Type B pancreatic cell (in vitro differentiated cells): ENCODE data around the gene PAX7. TPM values are rescaled to one million over a fixed set of nuclear protein-coding genes. Genes with fewer than 3 reads are reported as not detected.
"Not testable (repeated sequence)": the region's sequence is repeated elsewhere in the genome, so short reads cannot be mapped to it uniquely, and the experiment has no call there.

Experiments used
- DNase-seq: peaks from one replicate; pipeline ENCODE4 v3.0.0; 2021; ENCODE audit warnings: mixed read lengths; ENCODE audit not compliant: unreplicated experiment; ENCODE audit errors: extremely low spot score
- H3K27ac Mint-ChIP-seq: 2 replicates; pipeline ENCODE4 v1.8.0; 2021; ENCODE audit warnings: mild to moderate bottlenecking, mixed read lengths
- H3K27me3 Mint-ChIP-seq: 2 replicates; pipeline ENCODE4 v1.8.0; 2021; ENCODE audit warnings: mixed read lengths
- H3K36me3 Mint-ChIP-seq: 2 replicates; pipeline ENCODE4 v1.8.0; 2021; ENCODE audit warnings: mixed read lengths
- H3K4me1 Mint-ChIP-seq: one replicate; pipeline ENCODE4 v1.8.0; 2021; ENCODE audit warnings: mixed read lengths; ENCODE audit not compliant: unreplicated experiment
- H3K4me3 Mint-ChIP-seq: 2 replicates; pipeline ENCODE4 v1.8.0; 2021; ENCODE audit warnings: mild to moderate bottlenecking, mixed read lengths
- H3K9me3 Mint-ChIP-seq: 2 replicates; pipeline ENCODE4 v1.8.0; 2021; ENCODE audit warnings: mixed read lengths
- CTCF ChIP-seq: fragments of 200-600 bp; sonication (generic); conservative IDR thresholded peaks from 2 replicates; pipeline ENCODE4 v1.5.0; 2021; ENCODE audit warnings: antibody characterized with exemption, mild to moderate bottlenecking
- total RNA-seq: library from RNA; stranded (reverse); gene quantifications from 2 replicates; pipeline ENCODE4 v1.2.1, GENCODE V29; 2021; ENCODE audit warnings: low replicate concordance

PAX7 gene
- total RNA-seq, 1 donor from 2014 or later, result 2.9 TPM

DNA sequence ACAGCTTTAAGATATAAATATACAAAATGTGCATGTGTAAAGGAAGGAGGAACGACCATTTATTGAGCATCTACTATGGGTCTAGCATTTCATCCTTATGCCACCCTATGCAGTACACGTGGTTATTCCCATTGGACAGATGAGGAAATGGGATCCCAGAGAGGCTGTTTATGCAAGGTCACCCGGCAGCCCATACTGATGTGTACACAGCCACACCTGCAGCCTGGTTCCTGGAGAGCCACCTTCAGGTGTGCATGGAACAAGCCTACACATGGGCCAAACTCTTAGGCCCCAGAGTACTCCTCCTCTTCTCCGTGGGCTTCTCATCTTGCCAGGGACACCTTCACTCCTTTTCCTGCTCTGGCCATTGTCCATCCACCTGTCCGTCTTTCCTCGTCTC is 108.8 kb downstream of the PAX7 start:
- no peak overlapping the region for H3K27ac Mint-ChIP-seq
- H3K4me3 Mint-ChIP-seq, result no peak overlapping the region

DNA sequence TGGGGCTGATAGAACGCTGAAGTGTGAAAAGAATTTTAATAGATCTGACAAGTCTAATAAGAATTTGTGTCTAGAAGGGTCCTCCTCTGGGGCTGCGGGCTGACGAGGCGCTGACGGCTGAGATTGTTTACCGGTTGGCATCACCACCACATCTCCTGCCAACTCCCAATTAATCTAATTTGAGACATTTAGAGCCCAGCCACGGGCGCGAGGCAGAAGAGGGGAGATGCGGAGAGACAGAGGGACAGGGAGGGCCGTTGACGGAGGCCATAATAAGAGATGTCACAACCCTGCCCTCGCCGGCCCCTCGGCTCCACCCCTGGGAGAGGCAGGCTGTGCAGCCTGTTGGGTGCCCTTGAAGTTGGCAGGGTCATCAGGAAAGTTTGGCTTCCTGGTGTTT is 109.3 kb downstream of the PAX7 start:
- Mint-ChIP-seq H3K4me3 (no peak overlapping the region), H3K27ac (no peak overlapping the region), H3K4me1 (no peaks in the 10 kb centered on the region), H3K27me3 (peaks cover 36% of the 10 kb centered on the region), H3K36me3 (no peaks in the 10 kb centered on the region), H3K9me3 (no peaks in the 10 kb centered on the region)
- no peak for TF ChIP-seq CTCF
- DNase-seq, result no peak

More for the DNA sequence above, 108.8 kb downstream of the PAX7 start:
- H3K36me3 Mint-ChIP-seq, result no peaks in the 10 kb centered on the region
- no peak for DNase-seq
- H3K4me1 Mint-ChIP-seq, result no peaks in the 10 kb centered on the region
- peaks cover 41% of the 10 kb centered on the region for H3K27me3 Mint-ChIP-seq
- no peak for TF ChIP-seq CTCF
- H3K9me3 Mint-ChIP-seq, result no peaks in the 10 kb centered on the region

DNA sequence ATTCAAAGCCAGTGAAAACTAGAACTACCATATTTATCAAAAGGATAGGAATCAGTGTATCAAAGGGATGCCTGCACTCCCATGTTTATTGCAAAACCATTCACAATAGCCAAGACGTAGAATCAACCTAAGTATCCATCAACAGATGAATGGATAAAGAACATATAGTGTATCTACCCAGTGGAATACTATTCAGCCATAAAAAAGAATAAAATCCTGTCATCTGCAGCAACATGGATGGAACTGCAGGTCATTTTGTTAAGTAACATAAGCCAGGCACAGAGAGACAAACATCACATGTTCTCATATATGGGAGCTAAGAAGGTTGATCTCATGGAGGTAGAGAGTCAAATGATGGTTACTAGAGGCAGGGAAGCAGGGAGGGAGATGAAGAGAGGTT is 110.0 kb downstream of the PAX7 start:
- Mint-ChIP-seq H3K27ac (no peak overlapping the region), H3K36me3 (no peaks in the 10 kb centered on the region), H3K27me3 (peaks cover 33% of the 10 kb centered on the region), H3K4me1 (no peaks in the 10 kb centered on the region), H3K4me3 (no peak overlapping the region), H3K9me3 (no peaks in the 10 kb centered on the region)
- DNase-seq, result no peak
- TF ChIP-seq CTCF, result no peak

- H3K4me3 Mint-ChIP-seq, result no peak overlapping the region
- TF ChIP-seq CTCF, result no peak
- H3K9me3 Mint-ChIP-seq, result no peaks in the 10 kb centered on the region
- no peaks in the 10 kb centered on the region for H3K36me3 Mint-ChIP-seq
- H3K4me1 Mint-ChIP-seq, result no peaks in the 10 kb centered on the region
- H3K27me3 Mint-ChIP-seq, result peaks cover 46% of the 10 kb centered on the region
- DNase-seq, result no peak
- no peak overlapping the region for H3K27ac Mint-ChIP-seq
Observed at GRCh38 chr1:18743233-18743632, 112.6 kb downstream of the PAX7 start.

- H3K4me3 Mint-ChIP-seq, H3K27ac Mint-ChIP-seq, DNase-seq, H3K9me3 Mint-ChIP-seq, H3K4me1 Mint-ChIP-seq, H3K36me3 Mint-ChIP-seq: not testable (repeated sequence)
- peaks cover 53% of the 10 kb centered on the region for H3K27me3 Mint-ChIP-seq
Observed at GRCh38 chr1:18744381-18744780, 113.7 kb downstream of the PAX7 start.

DNA sequence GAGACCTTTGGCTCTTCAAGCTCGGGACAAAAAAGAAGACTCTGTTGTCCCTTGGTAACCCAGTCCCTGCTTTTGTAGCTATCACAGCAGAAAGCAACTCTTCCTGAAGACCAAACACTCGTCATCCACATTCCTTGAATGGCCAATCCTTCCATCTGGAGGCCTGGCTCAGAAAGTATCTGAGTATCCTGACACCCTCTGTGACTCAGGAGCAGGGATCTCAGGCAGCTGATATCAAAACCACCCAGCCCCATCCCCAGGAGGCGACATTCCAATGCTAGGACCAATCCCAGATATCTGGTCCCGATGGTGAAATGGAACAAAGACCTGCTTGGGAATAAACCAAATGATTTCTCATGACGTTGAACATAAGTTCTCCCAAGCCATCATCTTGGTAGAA is 116.3 kb downstream of the PAX7 start:
- TF ChIP-seq CTCF, result no peak
- Mint-ChIP-seq H3K9me3 (no peaks in the 10 kb centered on the region), H3K27ac (no peak overlapping the region), H3K36me3 (no peaks in the 10 kb centered on the region), H3K27me3 (peaks cover 48% of the 10 kb centered on the region), H3K4me1 (no peaks in the 10 kb centered on the region), H3K4me3 (no peak overlapping the region)
- DNase-seq, result no peak
